ENCODE results near the gene GORAB.

The GORAB gene

DNA sequence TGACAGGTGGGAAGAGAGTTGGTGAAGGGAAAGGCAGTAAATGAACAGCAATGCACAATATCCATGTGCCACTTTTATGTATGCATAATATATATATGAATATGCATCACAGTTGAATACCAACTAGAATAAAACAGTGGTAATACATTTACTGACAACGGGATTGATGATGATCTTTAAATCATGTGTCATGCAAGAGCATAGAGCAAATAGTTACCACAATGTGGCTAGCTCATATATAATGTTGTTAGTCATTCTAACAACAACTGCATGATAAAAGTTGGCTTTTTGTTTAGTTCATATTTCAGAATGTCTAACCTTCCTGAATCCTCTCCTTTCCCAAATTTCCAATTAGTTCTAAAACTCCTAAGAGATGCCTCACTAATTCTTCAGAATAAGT, 46.4 kb downstream of the GORAB start:
- Histone ChIP-seq H3K79me2 (ENCODE audit: insufficient read depth, low read length) (no peaks in the 10 kb centered on the region), H3K4me3 (ENCODE audit: insufficient read depth, low read length, poor library complexity, severe bottlenecking) (no peak overlapping the region), H4K20me1 (ENCODE audit: low read depth, low read length) (no peaks in the 10 kb centered on the region), H3K27ac (ENCODE audit: low read depth, low read length) (no peak overlapping the region), H3K9ac (ENCODE audit: low read length) (no peak overlapping the region), H3K4me2 (ENCODE audit: low read depth, low read length, poor library complexity, severe bottlenecking) (no peak overlapping the region), H3F3A (ENCODE audit: insufficient read depth) (no peaks in the 10 kb centered on the region), H3K27me3 (ENCODE audit: low read length) (no peaks in the 10 kb centered on the region), H3K9me2 (replicated peaks; ENCODE audit: insufficient read depth, low read length) (no peaks in the 10 kb centered on the region), H3K36me3 (ENCODE audit: low read length) (no peaks in the 10 kb centered on the region), H3K9me3 (ENCODE audit: insufficient read depth, low read length) (no peaks in the 10 kb centered on the region), H2AFZ (ENCODE audit: low read depth, low read length, severe bottlenecking) (no peak overlapping the region)
- TF ChIP-seq, protein P1, sequence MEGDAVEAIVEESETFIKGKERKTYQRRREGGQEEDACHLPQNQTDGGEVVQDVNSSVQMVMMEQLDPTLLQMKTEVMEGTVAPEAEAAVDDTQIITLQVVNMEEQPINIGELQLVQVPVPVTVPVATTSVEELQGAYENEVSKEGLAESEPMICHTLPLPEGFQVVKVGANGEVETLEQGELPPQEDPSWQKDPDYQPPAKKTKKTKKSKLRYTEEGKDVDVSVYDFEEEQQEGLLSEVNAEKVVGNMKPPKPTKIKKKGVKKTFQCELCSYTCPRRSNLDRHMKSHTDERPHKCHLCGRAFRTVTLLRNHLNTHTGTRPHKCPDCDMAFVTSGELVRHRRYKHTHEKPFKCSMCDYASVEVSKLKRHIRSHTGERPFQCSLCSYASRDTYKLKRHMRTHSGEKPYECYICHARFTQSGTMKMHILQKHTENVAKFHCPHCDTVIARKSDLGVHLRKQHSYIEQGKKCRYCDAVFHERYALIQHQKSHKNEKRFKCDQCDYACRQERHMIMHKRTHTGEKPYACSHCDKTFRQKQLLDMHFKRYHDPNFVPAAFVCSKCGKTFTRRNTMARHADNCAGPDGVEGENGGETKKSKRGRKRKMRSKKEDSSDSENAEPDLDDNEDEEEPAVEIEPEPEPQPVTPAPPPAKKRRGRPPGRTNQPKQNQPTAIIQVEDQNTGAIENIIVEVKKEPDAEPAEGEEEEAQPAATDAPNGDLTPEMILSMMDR (IDR thresholded peaks at IDR 0.05; ENCODE audit: insufficient read depth, low read length, poor library complexity, severe bottlenecking) = no peak

DNA sequence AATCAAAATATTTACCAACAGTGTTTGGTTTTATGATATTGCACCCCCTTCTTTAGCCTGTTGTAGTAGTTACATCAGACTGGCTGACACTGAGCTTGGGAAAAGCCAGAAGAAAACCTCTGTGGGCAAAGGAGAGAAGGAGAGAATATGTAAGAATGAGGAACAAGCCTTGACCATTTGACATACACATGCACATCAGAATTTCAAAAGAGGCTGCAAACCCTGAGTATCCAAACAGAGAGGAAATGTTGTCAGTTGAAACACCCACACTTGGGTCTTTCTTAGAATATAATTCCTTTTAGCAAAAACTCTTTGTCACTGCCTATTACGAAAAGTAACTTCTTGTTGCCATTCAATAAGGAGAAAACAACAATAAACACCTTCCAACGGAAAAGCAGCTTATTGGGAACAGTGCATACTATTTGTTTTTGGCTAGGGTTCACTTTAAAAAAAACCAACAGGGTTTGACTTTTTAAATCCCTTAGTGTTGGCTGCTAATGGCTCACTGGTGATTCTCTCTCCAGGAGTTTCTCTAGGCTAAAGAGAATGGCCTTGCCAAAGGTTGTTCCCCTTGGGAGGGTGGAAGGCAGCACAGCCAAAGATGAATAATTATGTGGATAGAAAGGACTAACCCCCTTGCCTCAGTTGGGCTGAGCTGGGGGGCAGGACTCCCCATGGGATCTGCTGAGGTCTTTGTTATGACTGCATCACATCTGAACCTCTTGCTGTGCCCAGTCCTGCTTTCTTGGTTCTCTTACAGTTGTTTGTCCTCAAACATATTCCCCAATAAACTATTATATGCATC, 48.9 kb downstream of the GORAB start:
- no peak for TF ChIP-seq EZH2phosphoT487 (conservative IDR thresholded peaks at IDR 0.05; ENCODE audit: low read length)
- TF ChIP-seq, protein P1 (IDR thresholded peaks at IDR 0.05; ENCODE audit: insufficient read depth, low read length, poor library complexity, severe bottlenecking) = no peak
- H4K20me1 ChIP-seq (ENCODE audit: low read depth, low read length) = no peaks in the 10 kb centered on the region
- H3K36me3 ChIP-seq (ENCODE audit: low read length) = no peaks in the 10 kb centered on the region
- H3K27me3 ChIP-seq (ENCODE audit: low read length) = no peaks in the 10 kb centered on the region
- H3K9ac ChIP-seq (ENCODE audit: low read length) = no peak overlapping the region
- no peak overlapping the region for H2AFZ ChIP-seq (ENCODE audit: low read depth, low read length, severe bottlenecking)
- H3K27ac ChIP-seq (ENCODE audit: low read depth, low read length) = no peak overlapping the region
- no peaks in the 10 kb centered on the region for H3K9me2 ChIP-seq (replicated peaks; ENCODE audit: insufficient read depth, low read length)
- no peak overlapping the region for H3K4me2 ChIP-seq (ENCODE audit: low read depth, low read length, poor library complexity, severe bottlenecking)
- no peaks in the 10 kb centered on the region for H3K9me3 ChIP-seq (ENCODE audit: insufficient read depth, low read length)
- H3F3A ChIP-seq (ENCODE audit: insufficient read depth) = no peaks in the 10 kb centered on the region
- no peak overlapping the region for H3K4me3 ChIP-seq (ENCODE audit: insufficient read depth, low read length, poor library complexity, severe bottlenecking)
- H3K79me2 ChIP-seq (ENCODE audit: insufficient read depth, low read length) = no peaks in the 10 kb centered on the region

DNA sequence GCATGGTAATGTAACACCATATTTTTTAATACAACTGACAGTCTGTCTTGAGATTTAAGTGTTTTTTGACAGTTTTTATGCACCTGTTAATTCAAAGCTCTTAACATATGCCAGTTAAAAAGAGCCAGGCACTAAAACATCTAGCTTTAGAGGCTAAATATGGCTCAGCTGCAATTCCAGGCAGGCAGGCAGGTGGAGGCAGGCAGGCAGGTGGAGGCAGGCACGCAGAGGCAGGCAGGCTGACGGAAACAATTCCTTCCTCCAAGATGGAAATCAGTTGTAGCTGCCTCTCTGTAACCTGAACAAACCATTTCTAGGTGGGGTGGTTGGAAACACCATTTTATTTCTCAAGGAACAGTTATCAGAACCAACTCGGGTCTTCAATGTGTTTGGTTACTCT, 51.2 kb downstream of the GORAB start:
- Histone ChIP-seq H2AFZ (ENCODE audit: low read depth, low read length, severe bottlenecking) (no peak overlapping the region), H3F3A (ENCODE audit: insufficient read depth) (no peaks in the 10 kb centered on the region), H3K9me2 (replicated peaks; ENCODE audit: insufficient read depth, low read length) (no peaks in the 10 kb centered on the region), H3K27me3 (ENCODE audit: low read length) (no peaks in the 10 kb centered on the region), H3K27ac (ENCODE audit: low read depth, low read length) (no peak overlapping the region), H4K20me1 (ENCODE audit: low read depth, low read length) (no peaks in the 10 kb centered on the region), H3K9me3 (ENCODE audit: insufficient read depth, low read length) (no peaks in the 10 kb centered on the region), H3K4me2 (ENCODE audit: low read depth, low read length, poor library complexity, severe bottlenecking) (no peak overlapping the region), H3K4me3 (ENCODE audit: insufficient read depth, low read length, poor library complexity, severe bottlenecking) (no peak overlapping the region), H3K36me3 (ENCODE audit: low read length) (no peaks in the 10 kb centered on the region), H3K9ac (ENCODE audit: low read length) (no peak overlapping the region), H3K79me2 (ENCODE audit: insufficient read depth, low read length) (no peaks in the 10 kb centered on the region)
- no peak for TF ChIP-seq EZH2phosphoT487 (conservative IDR thresholded peaks at IDR 0.05; ENCODE audit: low read length)
- TF ChIP-seq, protein P1 (IDR thresholded peaks at IDR 0.05; ENCODE audit: insufficient read depth, low read length, poor library complexity, severe bottlenecking) = no peak

Measured in SU-DHL-6 (cell line).